ENCODE results near the gene PRKAR1B.

The PRKAR1B gene

DNA sequence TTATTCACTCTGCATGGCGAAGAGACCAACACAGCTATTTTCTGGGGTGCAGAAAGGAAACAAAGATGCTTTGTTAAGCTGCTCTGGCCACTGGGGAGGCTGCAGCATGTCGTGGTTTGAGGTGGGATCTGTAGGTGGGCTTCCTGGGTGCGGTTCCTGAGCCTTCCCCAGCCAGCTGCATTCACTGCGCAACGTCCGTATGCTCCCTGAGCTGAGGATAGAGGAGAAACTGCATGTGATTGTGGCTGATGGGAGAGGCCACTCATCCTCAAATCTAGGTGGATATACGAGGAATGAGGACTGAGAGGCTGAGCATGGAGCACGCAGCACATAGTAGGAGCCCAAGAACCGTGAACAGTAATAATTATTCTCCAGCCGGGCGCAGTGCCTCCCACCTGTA, 10.4 kb downstream of the PRKAR1B start:
- no peak for DNase-seq

DNA sequence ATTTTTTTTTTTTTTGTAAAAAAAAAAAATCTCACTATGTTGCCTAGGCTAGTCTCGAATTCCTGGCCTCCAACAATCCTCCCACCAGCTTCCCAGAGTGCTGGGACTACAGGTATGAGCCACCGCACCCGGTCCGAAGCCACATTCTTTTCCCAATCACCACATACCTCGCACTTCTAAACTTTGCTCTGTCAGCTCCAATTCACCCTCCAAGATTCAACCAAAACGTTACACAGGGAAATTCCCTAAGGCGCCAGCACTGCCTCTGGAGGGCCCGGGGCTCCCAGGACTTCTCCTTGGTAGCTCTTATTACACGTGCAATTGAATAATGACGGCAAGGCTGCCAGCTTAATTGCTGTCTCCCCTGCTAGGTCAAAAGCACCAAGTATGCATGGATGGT, 10.9 kb downstream of the PRKAR1B start:
- DNase-seq = no peak

- DNase-seq = no peak
These were observed 12.8 kb downstream of the PRKAR1B start for GRCh38 chr7:714251-714671.

GRCh38 chr7:713488-714230, 13.4 kb downstream of the PRKAR1B start:
- DNase-seq = no peak

DNA sequence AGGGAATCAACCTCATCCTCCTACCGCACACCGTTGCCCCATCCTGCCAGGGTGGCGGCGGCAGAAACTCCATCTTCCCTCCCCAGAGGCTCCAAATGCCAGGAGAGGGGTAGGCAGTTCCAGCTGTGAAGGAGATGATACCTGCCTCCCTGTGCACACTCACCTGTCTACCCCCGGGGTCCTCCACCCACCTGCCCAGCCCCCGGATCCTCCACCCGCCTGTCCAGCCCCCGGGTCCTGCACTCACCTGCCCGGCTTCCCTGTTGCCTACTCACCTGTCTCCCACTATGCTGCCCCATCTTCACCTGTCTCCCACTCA, 14.0 kb downstream of the PRKAR1B start:
- DNase-seq = no peak

- DNase-seq = no peak
These were observed 14.5 kb downstream of the PRKAR1B start for GRCh38 chr7:712381-713138.

- no peak for DNase-seq
These were observed 15.1 kb downstream of the PRKAR1B start for GRCh38 chr7:711922-712380.

GRCh38 chr7:711093-711921, 15.8 kb downstream of the PRKAR1B start:
- no peak for DNase-seq

DNA sequence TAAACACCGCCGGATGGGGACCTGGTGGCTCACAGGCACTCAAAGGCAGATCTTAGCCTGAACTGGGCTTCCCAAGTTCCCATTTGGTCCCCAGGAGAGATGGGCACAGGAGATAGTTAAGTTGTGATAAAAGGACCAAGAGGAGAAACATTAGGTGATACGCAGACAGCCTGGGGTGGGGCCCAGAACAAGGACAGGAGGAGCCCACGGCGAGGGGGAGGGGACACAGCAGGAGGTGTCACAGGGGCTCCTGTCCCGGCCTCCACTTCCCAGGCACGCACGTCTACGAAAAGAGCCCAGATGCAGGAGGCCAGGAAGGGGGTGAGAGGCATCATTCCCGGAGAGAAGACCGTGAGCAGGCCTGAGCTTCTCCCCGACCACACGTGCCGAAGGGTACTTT, 16.9 kb downstream of the PRKAR1B start:
- no peak for DNase-seq

GRCh38 chr7:707296-708000, 19.6 kb downstream of the PRKAR1B start:
- no peak for DNase-seq

- no peak for DNase-seq
These were observed 20.4 kb downstream of the PRKAR1B start for GRCh38 chr7:706721-707120.

- no peak for DNase-seq
These were observed 24.0 kb downstream of the PRKAR1B start for GRCh38 chr7:703049-703448.

GRCh38 chr7:701086-701671, 25.9 kb downstream of the PRKAR1B start:
- DNase-seq = no peak

DNA sequence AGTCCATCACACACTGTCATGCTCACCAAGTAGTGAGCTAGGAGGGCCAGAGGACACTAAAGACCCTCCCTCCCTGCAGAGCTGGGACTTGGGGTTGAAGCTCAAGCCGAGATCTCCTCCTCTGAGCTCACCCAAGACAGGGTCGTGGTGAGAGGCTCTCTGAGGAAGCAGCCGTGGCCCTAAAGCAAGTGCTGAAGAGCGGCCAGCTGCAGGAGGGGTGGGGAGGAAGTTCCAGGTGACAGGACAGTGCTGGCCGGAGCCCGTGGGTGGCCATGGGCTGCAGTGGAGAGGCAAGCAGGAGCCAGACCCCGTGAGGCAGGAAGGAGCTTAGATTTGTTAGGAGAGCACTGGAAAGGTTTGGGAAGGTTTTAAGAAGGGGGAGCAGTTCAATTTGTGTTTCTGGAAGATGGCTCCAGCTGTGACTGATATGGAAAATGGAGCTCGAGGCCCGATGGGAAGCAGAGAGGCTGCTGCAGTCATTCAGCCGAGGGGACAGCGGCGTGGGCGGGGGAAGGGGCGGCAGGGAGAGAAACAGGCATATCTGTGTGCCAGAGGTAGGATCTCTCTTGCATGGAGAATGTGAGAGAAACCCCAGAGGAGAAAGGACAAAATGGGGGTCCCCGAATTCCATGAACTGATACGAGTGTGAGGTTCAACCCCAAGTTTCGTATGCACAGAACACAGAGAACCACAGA, 27.5 kb downstream of the PRKAR1B start:
- DNase-seq = no peak

GRCh38 chr7:698515-699475, 28.3 kb downstream of the PRKAR1B start:
- DNase-seq = peak; percentile 3

DNA sequence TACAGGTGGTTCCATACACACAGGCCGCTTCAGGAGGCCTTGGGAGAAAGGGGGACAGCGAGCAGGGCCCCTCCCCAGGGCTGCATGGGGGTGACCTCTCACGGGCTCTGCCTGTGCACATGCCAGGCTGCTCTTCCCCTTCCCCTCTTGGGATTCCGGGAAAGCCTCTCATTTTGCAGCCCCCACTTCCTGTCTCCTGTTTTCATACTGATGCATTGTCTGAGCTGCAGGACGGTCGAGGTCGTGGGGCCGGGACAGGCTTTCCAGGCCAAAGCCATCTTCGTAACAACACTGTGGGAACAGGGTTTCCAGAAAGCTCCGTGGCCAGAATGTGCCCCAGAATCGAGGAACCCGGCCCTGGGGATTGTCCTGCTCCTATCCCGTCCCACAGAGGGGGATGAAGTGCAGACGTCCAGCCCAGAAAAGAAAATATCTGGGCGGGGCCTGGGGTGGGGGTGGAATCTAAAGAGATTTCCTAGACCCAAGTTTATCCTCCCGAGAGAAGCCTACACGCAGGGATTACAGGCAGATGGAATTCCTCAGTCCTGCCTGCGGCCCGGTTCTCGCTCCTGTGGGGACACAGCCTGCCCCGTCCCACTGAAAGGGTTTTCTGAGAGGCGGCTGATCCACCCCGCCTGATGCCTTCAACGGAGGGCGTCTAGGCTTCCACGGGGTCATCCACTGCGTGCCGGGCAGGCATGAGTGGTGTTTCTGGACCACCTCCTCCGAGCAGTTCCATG, 30.1 kb downstream of the PRKAR1B start:
- no peak for DNase-seq

GRCh38 chr7:696426-696811, 30.7 kb downstream of the PRKAR1B start:
- DNase-seq = no peak

DNA sequence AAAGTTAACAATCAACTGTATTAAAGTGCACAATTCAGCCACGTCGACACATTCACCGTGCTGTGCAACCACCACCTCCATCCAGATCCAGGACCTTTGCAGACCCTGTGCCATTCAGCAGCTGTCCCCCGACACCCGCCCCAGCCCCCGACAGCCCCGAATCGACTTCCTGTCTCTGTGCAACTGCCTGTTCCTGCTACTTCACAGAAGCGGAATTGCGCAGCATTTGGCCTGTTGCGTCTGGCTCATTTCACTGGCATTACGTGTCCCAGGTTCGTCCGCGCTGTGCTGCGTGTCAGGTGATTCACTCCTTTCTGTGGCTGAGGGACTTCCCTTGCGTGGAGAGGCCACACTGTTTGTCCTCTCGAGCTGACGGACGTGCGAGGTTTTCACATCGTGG, 33.8 kb downstream of the PRKAR1B start:
- DNase-seq = no peak

- no peak for DNase-seq
These were observed 35.6 kb downstream of the PRKAR1B start for GRCh38 chr7:691361-692045.
